Left ventricle myocardium inferior (tissue), 1 donor: Measurements from ENCODE around the gene DYNLRB1. TPM values are rescaled to one million over a fixed set of nuclear protein-coding genes. Genes with fewer than 3 reads are reported as not detected.

Experiments used
- DNase-seq: peaks from one replicate; pipeline ENCODE4 v3.0.0-alpha.2; 2020
- H3K27ac ChIP-seq: fragments of 200-600 bp; replicated peaks from 2 replicates; pipeline ENCODE4 v1.8.0; 2021
- H3K27me3 ChIP-seq: fragments of 200-600 bp; 2 replicates; pipeline ENCODE4 v1.8.0; 2021; ENCODE audit warnings: low read depth
- H3K36me3 ChIP-seq: fragments of 200-600 bp; 2 replicates; pipeline ENCODE4 v1.8.0; 2021
- H3K4me1 ChIP-seq: fragments of 200-600 bp; 2 replicates; pipeline ENCODE4 v1.8.0; 2021
- H3K4me3 ChIP-seq: fragments of 200-600 bp; 2 replicates; pipeline ENCODE4 v1.8.0; 2021; ENCODE audit warnings: mild to moderate bottlenecking, moderate library complexity
- H3K9me3 ChIP-seq: fragments of 200-600 bp; replicated peaks from 2 replicates; pipeline ENCODE4 v1.8.0; 2021
- CTCF ChIP-seq: fragments of 200-600 bp; IDR thresholded peaks from 2 replicates; pipeline ENCODE4 v1.8.0; 2021; ENCODE audit warnings: antibody characterized with exemption, mild to moderate bottlenecking, borderline replicate concordance
- intact Hi-C: fragments of 100-400 bp; cut with micrococcal nuclease; formaldehyde crosslinking; loops from one replicate; pipeline ENCODE4 v1.11.0; 2022
- total RNA-seq: library from RNA; stranded (reverse); fragmentation: NEBNext Ultra II Directional; extraction: Animal tissue kit (Norgen Biotek cat#: 25700); gene quantifications from one replicate; pipeline ENCODE4 v1.2.1, GENCODE V29; 2021
- donor health status: DM: no; HTN: yes; CAD: no; lungs with severe emphysema.

DYNLRB1 gene
- total RNA-seq, 1 donor from 2014 or later = 166 TPM

DNA sequence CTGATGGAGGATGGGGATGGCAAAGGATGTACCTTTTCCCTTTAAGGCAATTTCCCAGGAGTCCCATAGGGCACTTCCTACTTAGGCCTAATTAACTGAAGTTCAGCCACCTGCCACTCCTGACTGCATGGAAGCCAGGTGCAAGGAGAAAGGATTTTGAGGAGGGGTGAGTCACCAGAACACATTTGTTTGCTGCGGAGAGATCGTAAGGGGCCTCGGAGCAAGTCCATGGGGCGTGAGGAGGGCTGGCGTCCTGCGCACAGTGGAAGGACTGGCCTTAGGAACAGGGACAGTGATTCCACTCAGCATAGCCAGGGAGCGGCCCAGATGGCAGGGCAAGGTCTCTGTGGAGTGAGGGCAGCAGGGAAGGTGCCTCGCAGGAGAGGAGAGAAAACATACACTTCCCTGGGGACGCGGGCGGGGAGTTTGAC lies 30.5 kb downstream of the DYNLRB1 start:
- no peaks in the 10 kb centered on the region for H3K27me3 ChIP-seq
- no peaks in the 10 kb centered on the region for H3K9me3 ChIP-seq
- no peak for DNase-seq
- TF ChIP-seq CTCF = no peak
- peaks cover 20% of the 10 kb centered on the region for H3K4me1 ChIP-seq
- H3K36me3 ChIP-seq = peaks cover 4% of the 10 kb centered on the region
- intact Hi-C loops = no loop called here
- H3K4me3 ChIP-seq = no peak overlapping the region
- no peak overlapping the region for H3K27ac ChIP-seq

DNA sequence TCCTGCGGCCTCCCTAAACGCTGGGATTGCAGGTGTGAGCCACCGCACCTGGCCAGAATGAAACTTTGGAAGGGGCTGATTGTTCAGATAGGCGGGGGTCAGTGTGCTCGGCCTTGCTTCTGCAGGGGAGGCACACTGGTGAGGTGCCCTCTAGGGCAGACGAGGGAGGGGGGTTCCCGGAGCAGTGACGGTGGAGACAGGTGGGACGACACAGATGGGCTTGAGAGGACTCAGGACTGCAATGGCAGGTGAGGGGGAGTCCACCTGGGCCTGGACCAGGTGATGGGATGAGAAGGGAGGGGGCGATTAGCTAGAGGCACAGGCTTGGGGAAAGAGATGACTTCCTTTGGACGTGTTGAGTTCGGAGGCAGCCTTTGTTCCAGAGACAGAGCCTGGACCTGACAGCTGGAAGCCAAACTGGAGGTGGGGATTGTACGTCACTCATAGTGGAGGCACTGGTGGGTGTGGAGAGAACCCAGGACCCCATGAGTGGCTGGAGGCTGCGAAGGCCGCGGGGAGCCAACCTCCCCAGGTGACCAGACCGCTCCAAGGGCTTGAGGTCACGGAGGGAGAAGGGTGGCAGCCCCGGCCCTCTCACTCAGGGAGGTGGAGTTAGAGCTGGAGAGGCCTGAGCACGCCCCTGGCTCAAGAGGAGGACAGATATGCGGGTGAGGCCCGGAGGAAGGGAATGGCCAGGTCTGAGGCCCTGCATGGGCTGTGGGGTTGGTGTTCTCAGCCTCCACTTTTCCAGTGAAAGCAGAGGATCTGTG lies 31.8 kb downstream of the DYNLRB1 start:
- no peaks in the 10 kb centered on the region for H3K27me3 ChIP-seq
- no peaks in the 10 kb centered on the region for H3K9me3 ChIP-seq
- no peaks in the 10 kb centered on the region for H3K36me3 ChIP-seq
- no peak overlapping the region for H3K4me3 ChIP-seq
- H3K4me1 ChIP-seq = peaks cover 15% of the 10 kb centered on the region
- H3K27ac ChIP-seq = no peak overlapping the region
- no peak for TF ChIP-seq CTCF
- intact Hi-C loops = no loop called here
- DNase-seq = no peak

GRCh38 chr20:34549291-34549928 lies 33.2 kb downstream of the DYNLRB1 start:
- DNase-seq = no peak
- H3K27me3 ChIP-seq = no peaks in the 10 kb centered on the region
- intact Hi-C loops = no loop called here
- no peak overlapping the region for H3K27ac ChIP-seq
- H3K4me1 ChIP-seq = peaks cover 14% of the 10 kb centered on the region
- H3K9me3 ChIP-seq = no peaks in the 10 kb centered on the region
- no peak overlapping the region for H3K4me3 ChIP-seq
- no peak for TF ChIP-seq CTCF
- H3K36me3 ChIP-seq = no peaks in the 10 kb centered on the region

- Histone ChIP-seq H3K27me3 (no peaks in the 10 kb centered on the region), H3K4me3 (no peak overlapping the region), H3K9me3 (no peaks in the 10 kb centered on the region), H3K4me1 (peaks cover 12% of the 10 kb centered on the region), H3K36me3 (no peaks in the 10 kb centered on the region), H3K27ac (no peak overlapping the region)
- intact Hi-C loops = no loop called here
- DNase-seq = no peak
- TF ChIP-seq CTCF = no peak
Observed at GRCh38 chr20:34549929-34550305, 33.7 kb downstream of the DYNLRB1 start.

- peak overlapping the region; percentile 47 for H3K27ac ChIP-seq
- peaks cover 14% of the 10 kb centered on the region for H3K4me1 ChIP-seq
- H3K4me3 ChIP-seq = no peak overlapping the region
- no peak for TF ChIP-seq CTCF
- H3K27me3 ChIP-seq = no peaks in the 10 kb centered on the region
- no peak for DNase-seq
- no peaks in the 10 kb centered on the region for H3K9me3 ChIP-seq
- no peaks in the 10 kb centered on the region for H3K36me3 ChIP-seq
- intact Hi-C loops = no loop called here
Observed at GRCh38 chr20:34552569-34552968, 36.3 kb downstream of the DYNLRB1 start.
